GM19035 (cell line): ENCODE results near the gene MYO5B.

Experiments used
- ATAC-seq: cut with Tn5 transposase; IDR thresholded peaks from one replicate; pipeline ENCODE4 v1.9.1; 2021; ENCODE audit not compliant: unreplicated experiment

MYO5B gene

GRCh38 chr18:50030146-50030545 lies 164.8 kb downstream of the MYO5B start:
- ATAC-seq: no peak

- ATAC-seq: no peak
These were observed 167.0 kb downstream of the MYO5B start for GRCh38 chr18:50027996-50028395.

GRCh38 chr18:50024466-50024865 lies 170.5 kb downstream of the MYO5B start:
- ATAC-seq: no peak

GRCh38 chr18:50022985-50023384 lies 172.0 kb downstream of the MYO5B start:
- no peak for ATAC-seq

- no peak for ATAC-seq
These were observed 180.3 kb downstream of the MYO5B start for GRCh38 chr18:50014606-50015005.

- ATAC-seq: no peak
These were observed 181.4 kb downstream of the MYO5B start for GRCh38 chr18:50013363-50014138.

- ATAC-seq: no peak
These were observed 183.0 kb downstream of the MYO5B start for GRCh38 chr18:50011813-50012435.

- ATAC-seq: peak; percentile 71
These were observed 185.1 kb downstream of the MYO5B start for GRCh38 chr18:50009773-50010335.

- no peak for ATAC-seq
These were observed 186.6 kb downstream of the MYO5B start for GRCh38 chr18:50008306-50008705.

GRCh38 chr18:50006470-50007046 lies 188.4 kb downstream of the MYO5B start:
- ATAC-seq: no peak

GRCh38 chr18:50004013-50004412 lies 190.9 kb downstream of the MYO5B start:
- no peak for ATAC-seq

GRCh38 chr18:50002781-50003180 lies 192.2 kb downstream of the MYO5B start:
- ATAC-seq: no peak

- ATAC-seq: no peak
These were observed 194.7 kb downstream of the MYO5B start for GRCh38 chr18:50000227-50000626.

- ATAC-seq: no peak
These were observed 195.8 kb downstream of the MYO5B start for GRCh38 chr18:49999128-49999527.

GRCh38 chr18:49997558-49997957 lies 197.4 kb downstream of the MYO5B start:
- ATAC-seq: no peak

GRCh38 chr18:49994410-49994809 lies 200.5 kb downstream of the MYO5B start:
- no peak for ATAC-seq

- ATAC-seq: no peak
These were observed 201.6 kb downstream of the MYO5B start for GRCh38 chr18:49993299-49993698.

GRCh38 chr18:49988733-49989132 lies 206.2 kb downstream of the MYO5B start:
- ATAC-seq: no peak

GRCh38 chr18:49988101-49988500 lies 206.8 kb downstream of the MYO5B start:
- no peak for ATAC-seq

- no peak for ATAC-seq
These were observed 209.7 kb downstream of the MYO5B start for GRCh38 chr18:49985236-49985635.

- ATAC-seq: no peak
These were observed 214.1 kb downstream of the MYO5B start for GRCh38 chr18:49980896-49981295.
